Peyer's patch (tissue), 4 donors: ENCODE results near the gene BTLA.

Experiments used
- CTCF ChIP-seq, 6 experiments: fragments of 450-650 bp in 4 of 6; fragments of 200-600 bp in 2 of 6; sonication (generic) in 1 of 6; IDR thresholded peaks; one replicate each; pipeline ENCODE4 v1.5.1; 2017 to 2019; ENCODE audit warnings: antibody characterized with exemption in 6 of 6, mild to moderate bottlenecking in 3 of 6, moderate library complexity in 1 of 6
- POLR2A ChIP-seq, 2 donors: fragments of 450-650 bp; IDR thresholded peaks; one replicate each; pipeline ENCODE4 v1.5.1; 2017; ENCODE audit warnings: antibody characterized with exemption in 2 of 2, mild to moderate bottlenecking in 2 of 2, moderate library complexity in 2 of 2

- TF ChIP-seq CTCF (IDR thresholded peaks at IDR 0.05): no peak
- TF ChIP-seq POLR2A (IDR thresholded peaks at IDR 0.05): no peak
Observed at GRCh38 chr3:112448939-112449338, 50.3 kb downstream of the BTLA start.
